Stimulated activated CD4-positive, alpha-beta T cell treated with anti-CD3 and anti-CD28 coated beads, TNF-alpha, amount 100 ng/mL, for 1 hour (primary cell): ENCODE data around the gene THADA.
"Not testable (repeated sequence)": the region's sequence is repeated elsewhere in the genome, so short reads cannot be mapped to it uniquely, and the experiment has no call there.

ENCODE experiments used
- DNase-seq, 3 donors: peaks; one replicate each; pipeline ENCODE4 v3.0.0-alpha.2; 2020; ENCODE audit warnings: low read depth in 3 of 3, low spot score in 1 of 3

The THADA gene

GRCh38 chr2:43595603-43596412 is at the start of gene THADA:
TSS of gene THADA (minus strand) at chr2:43596038. CDS start at chr2:43592392, 3,646 bp downstream.
- peak; percentile 91 to 92 (median 92) for DNase-seq

- DNase-seq, result no peak
Measured at GRCh38 chr2:43643680-43644079, 47.8 kb upstream of the THADA start.

- no peak for DNase-seq
Measured at GRCh38 chr2:43642363-43642762, 46.5 kb upstream of the THADA start.

GRCh38 chr2:43637030-43637803 is 41.4 kb upstream of the THADA start, which contains the start of gene PLEKHH2:
TSS of gene PLEKHH2 (plus strand) at chr2:43637260. CDS start at chr2:43644674, 7,414 bp downstream.
- DNase-seq, result peak; percentile 53 to 92 (median 73)

DNA sequence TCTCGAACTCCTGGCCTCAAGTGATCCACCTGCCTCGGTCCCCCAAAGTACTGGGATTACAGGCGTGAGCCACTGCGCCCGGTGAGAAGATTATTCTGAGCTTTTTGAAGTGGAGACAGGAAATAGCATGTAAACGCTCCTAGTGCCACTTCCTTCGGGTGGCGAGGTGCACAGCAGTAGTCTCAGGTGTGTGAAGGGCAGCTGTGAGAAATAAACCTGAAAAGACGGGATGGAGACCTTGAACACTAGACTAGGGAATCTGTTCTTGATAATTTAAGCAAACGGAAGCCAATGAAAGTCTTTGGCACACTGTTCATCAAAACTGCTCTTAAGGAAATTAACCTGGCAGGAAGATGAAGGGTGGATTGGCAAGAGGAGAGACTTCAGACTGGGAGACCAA is 40.8 kb upstream of the THADA start:
- no peak for DNase-seq

DNA sequence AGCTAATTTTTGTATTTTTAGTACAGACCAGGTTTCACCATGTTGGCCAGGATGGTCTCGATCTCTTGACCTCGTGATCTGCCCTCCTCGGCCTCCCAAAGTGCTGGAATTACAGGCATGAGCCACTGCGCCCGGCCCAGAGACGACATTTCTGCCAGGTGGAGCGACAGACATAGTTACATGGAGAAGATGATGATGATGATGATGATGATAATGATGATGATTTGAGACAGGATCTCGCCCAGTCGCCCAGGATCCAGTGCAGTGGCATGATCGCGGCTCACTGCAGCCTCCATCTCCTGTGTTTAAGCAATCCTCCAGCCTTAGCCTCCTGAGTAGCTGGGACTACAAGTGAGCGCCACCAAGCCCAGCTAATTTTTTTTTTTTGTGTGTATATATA is 40.3 kb upstream of the THADA start:
- not testable (repeated sequence) for DNase-seq

- DNase-seq, result no peak
Measured at GRCh38 chr2:43634604-43635306, 38.9 kb upstream of the THADA start.

- no peak for DNase-seq
Measured at GRCh38 chr2:43631618-43632317, 35.9 kb upstream of the THADA start.

GRCh38 chr2:43622931-43623451 is 27.2 kb upstream of the THADA start:
- DNase-seq, result no peak

- DNase-seq, result no peak
Measured at GRCh38 chr2:43619511-43619910, 23.7 kb upstream of the THADA start.

- no peak for DNase-seq
Measured at GRCh38 chr2:43616967-43617680, 21.3 kb upstream of the THADA start.

- no peak for DNase-seq
Measured at GRCh38 chr2:43612944-43613343, 17.1 kb upstream of the THADA start.

GRCh38 chr2:43611987-43612894 is 16.4 kb upstream of the THADA start:
- peak in 2 of 3 donors; percentile 25 to 55 for DNase-seq

- no peak for DNase-seq
Measured at GRCh38 chr2:43610361-43610760, 14.5 kb upstream of the THADA start.

DNA sequence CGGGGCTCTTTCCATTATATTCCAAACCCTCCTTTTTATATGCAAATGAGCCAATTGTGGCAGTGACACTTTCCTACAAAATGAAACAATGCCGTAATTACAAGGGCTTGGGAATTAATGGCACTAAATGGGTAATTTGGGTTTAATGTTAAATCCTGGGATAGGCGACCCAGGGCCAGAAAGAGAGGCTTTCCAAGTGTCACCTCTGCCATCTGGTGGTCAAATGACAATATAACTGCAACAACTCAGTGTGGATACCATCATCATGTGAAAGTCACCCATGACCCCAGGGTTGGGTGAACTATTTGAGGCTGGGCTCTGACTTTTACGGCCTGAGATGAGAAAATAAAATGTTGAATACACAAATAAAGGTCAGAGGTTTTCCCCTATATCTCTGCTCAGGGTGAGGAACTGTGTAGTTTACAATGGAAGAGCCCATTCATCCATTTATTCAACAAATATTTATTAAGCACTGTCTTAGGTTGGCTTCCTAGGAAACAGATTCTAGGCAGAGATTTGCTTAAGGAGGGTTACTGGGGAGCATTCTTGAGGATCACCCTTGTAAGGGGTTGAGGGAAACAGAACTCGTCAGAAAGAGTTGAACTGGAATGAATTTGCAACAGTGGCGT is 13.6 kb upstream of the THADA start:
- no peak for DNase-seq

- no peak for DNase-seq
Measured at GRCh38 chr2:43605851-43606250, 10.0 kb upstream of the THADA start.

DNA sequence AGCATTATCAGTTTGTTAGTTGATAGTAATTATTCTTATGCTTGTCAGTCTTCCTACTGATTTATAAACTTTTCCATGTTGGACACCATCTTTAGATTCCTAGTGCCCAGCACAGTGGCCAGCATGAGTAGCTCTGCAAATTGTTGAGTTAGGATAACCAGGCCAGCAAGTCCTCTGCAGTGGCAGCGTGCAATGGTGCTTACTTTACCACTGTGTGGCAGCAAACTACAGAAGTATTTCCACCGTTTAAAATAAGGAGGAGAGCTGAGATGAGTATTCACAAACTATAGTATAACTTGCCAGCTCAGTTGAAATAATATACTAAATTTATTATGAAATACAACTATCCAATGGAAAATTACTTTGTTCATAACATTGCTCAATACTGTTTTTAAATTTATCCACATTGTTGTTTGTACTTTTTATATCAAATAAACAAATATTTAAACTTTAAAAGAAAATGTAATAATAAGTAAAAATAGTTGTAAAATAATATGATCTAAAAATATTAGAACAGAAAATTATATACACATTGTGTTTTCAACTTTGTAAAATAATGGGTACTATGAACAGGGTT is 9.3 kb upstream of the THADA start:
- no peak for DNase-seq

DNA sequence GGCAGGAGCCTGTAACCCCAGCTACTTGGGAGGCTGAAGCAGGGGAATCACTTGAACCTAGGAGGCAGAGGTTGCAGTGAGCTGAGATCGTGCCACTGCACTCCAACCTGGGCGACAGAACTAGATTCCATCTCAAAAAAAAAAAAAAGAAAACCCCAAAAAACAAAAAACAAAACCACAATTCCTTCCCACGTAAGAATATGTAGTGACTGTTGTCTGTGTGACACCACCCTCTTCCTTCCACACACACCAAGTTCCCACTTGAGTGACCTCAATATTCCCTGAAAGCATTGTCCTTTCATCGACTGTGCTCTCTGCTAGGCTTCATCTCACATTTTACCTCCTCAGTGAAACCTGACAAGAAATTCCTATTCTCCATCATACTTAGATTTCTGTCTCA is 8.8 kb upstream of the THADA start:
- DNase-seq, result no peak
